Right lobe of liver (tissue), 6 donors: ENCODE data around the gene ADCY1. TPM values are rescaled to one million over a fixed set of nuclear protein-coding genes. Genes with fewer than 3 reads are reported as not detected.
A peak's percentile ranks its signal among the peaks of the same experiment; 100 is the strongest.

Experiments
- ATAC-seq, 4 donors: fragments of 200-7000 bp; cut with Tn5 transposase; one replicate each; pipeline ENCODE4 v1.9.1; 2020; ENCODE audit warnings: mild to moderate bottlenecking in 4 of 4, moderate library complexity in 4 of 4
- DNase-seq, 3 donors: peaks; one replicate each; pipeline ENCODE4 v3.0.0-alpha.2; 2020
- H3K27ac ChIP-seq, 3 donors: fragments of 200-600 bp; one replicate each; pipeline ENCODE4 v1.8.0; 2022
- H3K27me3 ChIP-seq, 2 donors: fragments of 200-600 bp; one replicate each; pipeline ENCODE4 v1.8.0; 2022
- H3K36me3 ChIP-seq, 4 donors: fragments of 200-600 bp; sonication (generic) in 1 of 4; one replicate each; pipeline versions ENCODE4 v1.5.1 to v1.8.0; 2017 to 2022; ENCODE audit warnings: control low read depth in 1 of 4
- H3K4me1 ChIP-seq, 4 donors: fragments of 200-600 bp; sonication (generic) in 1 of 4; one replicate each; pipeline versions ENCODE4 v1.5.1 to v1.8.0; 2017 to 2022; ENCODE audit warnings: control low read depth in 1 of 4
- H3K4me3 ChIP-seq, 3 donors: fragments of 200-600 bp; one replicate each; pipeline ENCODE4 v1.8.0; 2022
- H3K9me3 ChIP-seq, 4 donors: fragments of 200-600 bp; sonication (generic) in 1 of 4; one replicate each; pipeline versions ENCODE4 v1.5.1 to v1.8.0; 2017 to 2022; ENCODE audit warnings: control low read depth in 1 of 4
- CTCF ChIP-seq, 4 donors: fragments of 200-600 bp in 3 of 4; fragments of 450-650 bp in 1 of 4; IDR thresholded peaks; one replicate each; pipeline versions ENCODE4 v1.5.1 to v1.8.0; 2016 to 2022; ENCODE audit warnings: antibody characterized with exemption in 4 of 4, mild to moderate bottlenecking in 2 of 4
- POLR2A ChIP-seq: fragments of 450-650 bp; IDR thresholded peaks from one replicate; pipeline ENCODE4 v1.6.1; 2017; ENCODE audit warnings: antibody characterized with exemption, mild to moderate bottlenecking
- WGBS: methylation state at CpG from one replicate; pipeline ENCODE4 v1.1.6; 2018; ENCODE audit warnings: low coverage, low lambda C conversion rate; ENCODE audit not compliant: insufficient coverage; ENCODE audit errors: missing lambda C conversion rate; 5-methylcytosine and 5-hydroxymethylcytosine counted together
- intact Hi-C, 2 donors: fragments of 100-400 bp; cut with DNase I; formaldehyde crosslinking; loops; one replicate each; pipeline versions ENCODE4 v1.11.2 to v1.14.1; 2022
- total RNA-seq, 6 experiments: library from RNA; depleted of rRNA in 2 of 6; stranded (reverse); fragments of >200 nt in 2 of 6; fragmentation: NEBNext Ultra II Directional in 3 of 6; extraction: Animal tissue kit (Norgen Biotek cat#: 25700) in 3 of 6; gene quantifications; one replicate each; pipeline versions ENCODE4 v1.1.0 to v1.2.4, GENCODE V29; 2016 to 2023
- donor health status: DM: no; HTN: yes; CAD: no.
- donor health status: DM: no; HTN: no; CAD: no.
- donor health status: DM: no; HTN: no; CAD: no.
- donor health status: DM: no; HTN: yes; CAD: no.
- donor health status: DM: no; HTN: yes; CAD: no.

ADCY1 gene
- total RNA-seq, 6 experiments from 2014 or later = 7.2 to 17.6 (median 9.3) TPM

DNA sequence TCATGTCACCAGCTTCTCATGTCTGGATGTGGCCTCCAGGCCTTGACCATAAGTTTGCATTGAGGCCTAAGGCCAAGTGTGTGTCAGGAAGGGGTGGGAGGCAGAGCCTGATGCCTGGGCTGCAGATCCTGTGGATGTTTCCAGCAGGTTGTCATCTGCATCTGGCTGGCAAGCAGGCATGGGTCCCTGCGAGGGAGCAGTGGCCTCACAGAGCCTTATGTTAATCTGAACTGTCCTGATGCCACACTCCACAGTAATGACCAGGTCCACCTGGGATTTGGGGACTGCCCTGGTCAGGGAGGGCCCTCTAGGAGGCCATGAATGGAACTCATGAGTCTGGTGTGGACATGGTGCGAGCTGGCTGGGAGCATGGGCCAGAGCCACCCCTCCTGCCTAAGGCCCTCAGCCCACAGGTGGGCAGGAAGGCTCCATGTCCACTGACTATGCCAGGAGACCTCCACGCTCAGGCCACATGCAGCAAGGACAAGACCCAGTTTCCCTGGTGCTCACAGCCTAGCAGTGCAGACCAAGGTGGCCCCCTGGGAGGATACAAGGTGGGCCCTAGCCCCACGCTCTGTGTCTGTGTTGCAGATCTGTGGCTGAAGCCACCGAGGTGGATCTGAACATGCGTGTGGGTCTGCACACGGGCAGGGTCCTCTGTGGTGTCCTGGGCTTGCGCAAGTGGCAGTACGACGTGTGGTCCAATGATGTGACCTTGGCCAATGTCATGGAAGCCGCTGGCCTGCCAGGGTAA is 83.1 kb downstream of the ADCY1 start:
- no peaks in the 10 kb centered on the region for H3K9me3 ChIP-seq
- no peak overlapping the region for H3K27ac ChIP-seq
- TF ChIP-seq POLR2A (no peak), CTCF (IDR thresholded peaks at IDR 0.05) (no peak)
- 100% methylated on average over 1 of the region's 11 CpGs for WGBS
- no peak for ATAC-seq
- H3K4me3 ChIP-seq = no peak overlapping the region
- H3K4me1 ChIP-seq = no peaks in the 10 kb centered on the region
- DNase-seq = peak in 1 of 3 donors; percentile 27
- H3K36me3 ChIP-seq = no peaks in the 10 kb centered on the region
- intact Hi-C loops = no loop called here
- no peaks in the 10 kb centered on the region for H3K27me3 ChIP-seq

DNA sequence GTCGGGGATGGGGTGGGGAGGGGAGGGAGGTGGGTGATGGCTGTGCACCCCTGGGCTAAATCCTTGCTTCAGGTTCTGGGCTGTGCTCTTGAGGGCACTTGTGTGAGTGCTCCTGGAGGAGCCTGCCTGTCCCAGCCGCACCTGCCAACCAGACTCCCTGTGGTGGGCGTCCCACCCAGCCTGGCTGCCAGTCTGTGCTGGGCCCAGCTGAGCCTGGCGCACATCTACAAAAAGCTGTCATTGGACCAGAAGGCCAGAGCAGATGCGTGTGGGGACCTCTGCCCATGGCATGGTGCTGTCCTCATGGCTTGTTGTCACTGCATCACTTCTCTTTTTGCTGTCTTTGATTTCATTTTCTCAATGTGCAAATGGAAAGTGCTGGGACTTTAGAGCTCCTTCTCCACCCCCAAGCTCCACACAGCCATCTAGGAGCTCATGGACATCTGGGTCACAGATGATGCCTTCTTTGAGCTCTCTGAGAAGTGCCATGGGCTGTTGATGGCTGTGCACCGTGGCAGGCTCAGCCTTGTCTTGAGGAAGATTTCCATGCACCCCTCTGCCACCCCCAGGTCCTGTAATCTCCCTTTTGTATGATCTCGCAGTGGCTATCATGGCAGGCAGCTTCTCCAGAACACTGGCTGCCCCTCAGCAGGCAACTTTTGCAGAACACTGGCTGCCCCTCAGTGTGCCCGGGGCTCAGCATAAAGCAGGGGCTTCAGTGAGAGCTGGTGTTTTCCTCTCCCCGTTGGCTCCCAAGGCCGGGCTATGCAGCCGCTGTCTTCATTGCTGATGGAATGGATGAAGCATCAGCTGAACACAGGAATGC is 83.9 kb downstream of the ADCY1 start:
- no peaks in the 10 kb centered on the region for H3K4me1 ChIP-seq
- no peaks in the 10 kb centered on the region for H3K36me3 ChIP-seq
- no peaks in the 10 kb centered on the region for H3K9me3 ChIP-seq
- no peak for ATAC-seq
- WGBS = 80% methylated on average over 2 of the region's 11 CpGs
- no peak overlapping the region for H3K27ac ChIP-seq
- DNase-seq = peak in 1 of 3 donors; percentile 31
- no peak overlapping the region for H3K4me3 ChIP-seq
- H3K27me3 ChIP-seq = no peaks in the 10 kb centered on the region
- TF ChIP-seq POLR2A (no peak), CTCF (IDR thresholded peaks at IDR 0.05) (no peak)
- intact Hi-C loops = no loop called here

GRCh38 chr7:45658716-45659495 is 84.7 kb downstream of the ADCY1 start:
- Histone ChIP-seq H3K27me3 (no peaks in the 10 kb centered on the region), H3K4me1 (no peaks in the 10 kb centered on the region), H3K27ac (no peak overlapping the region), H3K9me3 (no peaks in the 10 kb centered on the region), H3K36me3 (no peaks in the 10 kb centered on the region), H3K4me3 (no peak overlapping the region)
- intact Hi-C loops = no loop called here
- no peak for TF ChIP-seq POLR2A
- TF ChIP-seq CTCF (IDR thresholded peaks at IDR 0.05) = no peak
- WGBS = no CpG with 5 or more reads among the region's 16 CpGs
- ATAC-seq (no peak), DNase-seq (peak in 1 of 3 donors; percentile 39)

DNA sequence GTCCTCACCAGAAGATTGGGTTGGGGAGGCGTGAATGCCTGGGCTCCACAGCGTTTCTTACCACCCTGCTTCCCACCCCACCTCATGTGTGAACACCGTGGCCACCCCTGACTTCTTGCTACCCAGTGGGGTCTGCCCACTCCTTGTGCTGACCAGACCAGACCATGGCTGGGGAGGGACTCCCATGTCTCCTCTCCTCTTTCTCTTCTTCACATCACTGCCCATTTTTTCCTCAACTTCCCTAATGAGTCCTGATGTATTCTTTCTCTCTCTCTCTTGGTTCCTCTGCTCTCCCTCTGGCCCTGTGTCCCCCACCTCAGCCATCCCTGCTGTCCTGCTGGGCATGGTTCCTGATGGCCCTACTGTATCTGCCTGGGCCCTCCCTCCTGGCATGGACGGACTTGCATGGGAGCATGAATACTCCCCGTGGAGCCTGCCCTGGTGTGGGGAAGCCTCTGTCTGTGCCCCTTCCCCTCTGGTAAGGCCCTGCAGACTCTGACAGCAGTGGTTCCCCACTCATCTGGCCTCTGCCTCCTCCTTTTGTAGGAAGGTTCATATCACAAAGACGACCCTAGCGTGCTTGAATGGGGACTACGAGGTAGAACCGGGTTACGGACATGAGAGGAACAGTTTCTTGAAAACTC is 85.5 kb downstream of the ADCY1 start:
- H3K9me3 ChIP-seq = no peaks in the 10 kb centered on the region
- DNase-seq (peak in 1 of 3 donors; percentile 31), ATAC-seq (no peak)
- no peaks in the 10 kb centered on the region for H3K27me3 ChIP-seq
- H3K27ac ChIP-seq = no peak overlapping the region
- no peak overlapping the region for H3K4me3 ChIP-seq
- H3K4me1 ChIP-seq = no peaks in the 10 kb centered on the region
- intact Hi-C loops = loop anchor here in 1 of 2 donors (5.0 kb wide), 1 partner anchor 203 kb away; no protein-coding TSS in a partner anchor
- no CpG with 5 or more reads among the region's 10 CpGs for WGBS
- TF ChIP-seq CTCF (IDR thresholded peaks at IDR 0.05) = no peak
- TF ChIP-seq POLR2A = no peak
- H3K36me3 ChIP-seq = no peaks in the 10 kb centered on the region
